ENCODE data around the gene RECQL5.
"Not testable (repeated sequence)": the region's sequence is repeated elsewhere in the genome, so short reads cannot be mapped to it uniquely, and the experiment has no call there.

The RECQL5 gene

GRCh38 chr17:75639327-75639726 is 27.6 kb downstream of the RECQL5 start:
- H3K4me3 ChIP-seq (ENCODE audit: low read depth, low read length), result no peak overlapping the region
- no peak for TF ChIP-seq CTCF (IDR thresholded peaks at IDR 0.05; ENCODE audit: low read depth, low read length)

- no peak for TF ChIP-seq CTCF (IDR thresholded peaks at IDR 0.05; ENCODE audit: low read depth, low read length)
- no peak overlapping the region for H3K4me3 ChIP-seq (ENCODE audit: low read depth, low read length)
These were observed 28.1 kb downstream of the RECQL5 start for GRCh38 chr17:75638893-75639292.

DNA sequence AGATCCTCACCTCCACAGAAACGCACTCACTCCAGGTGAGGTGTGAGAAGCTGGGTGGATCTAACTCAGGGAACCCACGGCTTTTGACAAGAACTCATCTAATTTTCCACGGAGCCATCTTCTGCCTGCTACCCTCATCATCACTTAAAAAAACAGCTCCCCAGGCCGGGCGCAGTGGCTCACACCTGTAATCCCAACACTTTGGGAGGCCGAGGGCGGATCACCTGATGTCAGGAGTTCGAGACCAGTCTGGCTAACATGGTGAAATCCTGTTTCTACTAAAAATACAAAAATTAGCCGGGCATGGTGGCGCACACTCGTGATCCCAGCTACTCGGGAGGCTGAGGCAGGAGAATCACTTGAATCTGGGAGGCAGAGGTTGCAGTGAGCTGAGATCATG is 28.9 kb downstream of the RECQL5 start:
- not testable (repeated sequence) for H3K4me3 ChIP-seq (ENCODE audit: low read depth, low read length)

DNA sequence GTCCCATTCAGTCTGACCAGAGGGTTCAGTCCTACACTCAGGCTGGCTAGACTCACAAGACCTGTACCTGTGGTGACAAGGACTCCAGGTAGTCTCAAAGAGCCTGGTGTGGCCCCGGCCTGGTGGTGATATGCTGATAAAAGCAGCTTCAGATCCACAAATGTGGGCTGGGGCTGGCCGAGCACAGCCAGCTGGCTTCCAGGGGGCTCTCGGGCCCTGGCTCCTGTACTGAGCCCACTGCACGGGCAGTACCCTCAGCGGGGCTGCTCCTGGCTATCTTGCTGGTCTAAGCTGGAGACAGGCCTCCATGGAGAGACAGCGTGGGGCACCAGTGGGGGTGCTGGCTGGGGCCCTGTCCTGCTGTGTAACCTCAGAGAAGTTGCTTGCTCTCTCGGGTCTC is 29.4 kb downstream of the RECQL5 start:
- no peak for TF ChIP-seq CTCF (IDR thresholded peaks at IDR 0.05; ENCODE audit: low read depth, low read length)
- no peak overlapping the region for H3K4me3 ChIP-seq (ENCODE audit: low read depth, low read length)

- TF ChIP-seq CTCF (IDR thresholded peaks at IDR 0.05; ENCODE audit: low read depth, low read length), result no peak
- H3K4me3 ChIP-seq (ENCODE audit: low read depth, low read length), result no peak overlapping the region
These were observed 29.8 kb downstream of the RECQL5 start for GRCh38 chr17:75637143-75637538.

DNA sequence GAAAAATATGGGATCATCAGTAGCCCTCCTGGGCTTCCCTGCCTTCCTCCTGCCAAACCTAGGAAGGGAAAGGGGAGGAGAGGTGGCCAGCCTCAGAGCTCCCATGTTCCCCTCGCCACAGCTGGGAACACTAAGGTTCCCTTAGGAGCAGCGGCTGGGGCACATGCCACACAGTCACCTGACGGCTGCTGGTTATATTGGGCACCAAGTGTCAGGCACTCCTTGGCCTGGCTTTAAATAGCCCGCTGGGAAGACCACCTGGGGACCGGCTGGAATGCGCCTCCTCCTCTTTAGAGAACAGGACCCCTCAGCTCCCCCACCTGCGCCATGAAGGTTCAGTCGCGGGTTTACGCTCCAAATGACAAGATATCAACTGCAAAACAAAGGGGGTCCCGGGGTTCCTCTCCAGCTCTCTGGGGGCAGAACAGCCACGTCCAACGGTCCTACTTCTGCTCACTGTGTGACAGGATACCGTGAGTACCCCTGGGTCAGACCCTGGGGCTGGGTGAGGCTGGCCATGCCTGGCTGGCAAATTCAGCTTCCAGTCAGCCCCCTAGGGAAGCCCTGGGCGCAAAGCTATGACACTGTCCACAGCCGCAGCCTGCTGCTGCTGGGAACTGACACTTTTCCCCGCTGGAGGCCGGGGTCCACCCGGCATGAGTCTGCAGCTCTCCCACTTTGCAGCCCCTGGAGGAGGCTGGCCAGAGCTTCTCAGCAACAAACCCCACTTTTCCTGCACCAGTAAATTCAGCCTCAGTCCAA is 30.4 kb downstream of the RECQL5 start:
- no peak for TF ChIP-seq CTCF (IDR thresholded peaks at IDR 0.05; ENCODE audit: low read depth, low read length)

DNA sequence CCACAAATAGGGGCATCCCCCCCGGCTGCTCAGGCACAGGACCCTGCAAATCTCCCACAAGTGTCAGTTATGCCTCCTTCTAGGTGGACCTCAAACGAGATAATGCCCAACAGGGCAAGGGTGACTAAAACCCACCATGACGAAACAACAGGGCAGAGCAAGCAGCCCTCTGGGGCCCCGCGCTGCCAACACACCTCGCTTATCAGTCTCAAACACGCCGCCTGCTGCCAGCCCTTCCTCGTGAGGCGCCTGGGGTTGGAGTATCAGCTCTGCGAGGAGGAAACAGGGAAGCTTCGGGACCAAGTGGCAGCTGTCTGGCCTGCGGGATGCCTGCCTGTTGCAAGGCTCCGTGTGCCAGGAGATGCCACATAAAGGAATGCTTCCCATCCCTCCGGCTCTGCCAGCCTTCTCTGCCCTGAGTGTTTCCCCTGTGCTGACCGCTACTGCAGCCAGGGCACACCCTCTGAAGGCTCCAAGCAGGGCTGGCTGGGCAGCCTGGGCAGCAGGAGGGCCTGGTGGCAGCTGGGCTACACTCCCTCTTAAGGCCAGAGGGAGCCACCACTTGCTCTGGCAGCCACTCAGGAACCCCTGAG is 31.2 kb downstream of the RECQL5 start:
- TF ChIP-seq CTCF (IDR thresholded peaks at IDR 0.05; ENCODE audit: low read depth, low read length), result no peak
- no peak overlapping the region for H3K4me3 ChIP-seq (ENCODE audit: low read depth, low read length)

More for the DNA sequence above, 30.4 kb downstream of the RECQL5 start:
- no peak overlapping the region for H3K4me3 ChIP-seq (ENCODE audit: low read depth, low read length)

Data from WI38 (cell line).